KMS-11 (cell line): Measurements from ENCODE around the gene PTPN1.

Experiments
- H2AFZ ChIP-seq: fragments of 200-600 bp; sonication (generic); 2 replicates; pipeline ENCODE4 v1.6.1; 2016; ENCODE audit warnings: antibody characterized with exemption, mixed run types, low read depth
- H3K27ac ChIP-seq: fragments of 200-600 bp; sonication (generic); 2 replicates; pipeline ENCODE4 v1.6.1; 2016; ENCODE audit warnings: mild to moderate bottlenecking, mixed run types
- H3K27me3 ChIP-seq: fragments of 200-600 bp; sonication (generic); 2 replicates; pipeline ENCODE4 v1.6.1; 2017; ENCODE audit warnings: mild to moderate bottlenecking, low read depth, mixed run types, moderate library complexity; ENCODE audit not compliant: insufficient read depth
- H3K36me3 ChIP-seq: fragments of 200-600 bp; sonication (generic); 2 replicates; pipeline ENCODE4 v1.6.1; 2017; ENCODE audit warnings: mild to moderate bottlenecking, mixed run types; ENCODE audit not compliant: insufficient read depth
- H3K4me1 ChIP-seq: fragments of 200-600 bp; sonication (generic); 2 replicates; pipeline ENCODE4 v1.6.1; 2016; ENCODE audit warnings: mild to moderate bottlenecking, low read depth, mixed run types; ENCODE audit not compliant: poor library complexity, severe bottlenecking
- H3K4me2 ChIP-seq: fragments of 200-600 bp; sonication (generic); 2 replicates; pipeline ENCODE4 v1.7.0; 2016; ENCODE audit warnings: mild to moderate bottlenecking, mixed run types
- H3K4me3 ChIP-seq: fragments of 200-600 bp; sonication (generic); IDR thresholded peaks from 2 replicates; pipeline ENCODE4 v1.6.1; 2017; ENCODE audit warnings: low read depth, low read length, mixed read lengths; ENCODE audit not compliant: insufficient read depth
- H3K79me2 ChIP-seq: fragments of 200-600 bp; sonication (generic); 2 replicates; pipeline ENCODE4 v1.6.1; 2016; ENCODE audit warnings: low read depth, mixed run types; ENCODE audit not compliant: insufficient read depth
- H3K9ac ChIP-seq: fragments of 200-600 bp; sonication (generic); 2 replicates; pipeline ENCODE4 v1.6.1; 2016; ENCODE audit warnings: mild to moderate bottlenecking, mixed run types
- H4K20me1 ChIP-seq: fragments of 200-600 bp; sonication (generic); 2 replicates; pipeline ENCODE4 v1.6.1; 2016; ENCODE audit warnings: mild to moderate bottlenecking, mixed run types; ENCODE audit not compliant: insufficient read depth
- CTCF ChIP-seq: fragments of 200-600 bp; sonication (generic); conservative IDR thresholded peaks from 2 replicates; pipeline ENCODE4 v1.6.1; 2017; ENCODE audit warnings: low read depth, mild to moderate bottlenecking, antibody characterized with exemption, low read length, moderate library complexity, mixed read lengths

The PTPN1 gene

GRCh38 chr20:50590348-50590664 lies 80.1 kb downstream of the PTPN1 start:
- Histone ChIP-seq H3K36me3 (no peaks in the 10 kb centered on the region), H3K79me2 (no peaks in the 10 kb centered on the region), H4K20me1 (no peaks in the 10 kb centered on the region), H3K27ac (no peak overlapping the region), H2AFZ (no peak overlapping the region), H3K4me2 (no peak overlapping the region), H3K4me3 (no peak overlapping the region), H3K27me3 (peaks cover 4% of the 10 kb centered on the region; the same call in 1 of the 2 replicates), H3K4me1 (no peaks in the 10 kb centered on the region), H3K9ac (no peak overlapping the region)
- no peak for TF ChIP-seq CTCF

GRCh38 chr20:50591233-50591852 lies 81.2 kb downstream of the PTPN1 start:
- TF ChIP-seq CTCF: no peak
- Histone ChIP-seq H2AFZ (no peak overlapping the region), H3K9ac (no peak overlapping the region), H3K4me3 (no peak overlapping the region), H3K79me2 (no peaks in the 10 kb centered on the region), H3K27me3 (peaks cover 4% of the 10 kb centered on the region; the same call in 1 of the 2 replicates), H3K4me1 (no peaks in the 10 kb centered on the region), H3K36me3 (no peaks in the 10 kb centered on the region), H3K4me2 (no peak overlapping the region), H3K27ac (no peak overlapping the region), H4K20me1 (no peaks in the 10 kb centered on the region)

- no peak for TF ChIP-seq CTCF
- H3K27ac ChIP-seq: no peak overlapping the region
Measured at GRCh38 chr20:50592282-50593004, 82.3 kb downstream of the PTPN1 start.

GRCh38 chr20:50593005-50593335 lies 82.8 kb downstream of the PTPN1 start:
- Histone ChIP-seq H3K9ac (no peak overlapping the region), H3K36me3 (no peaks in the 10 kb centered on the region), H3K4me2 (no peak overlapping the region), H4K20me1 (no peaks in the 10 kb centered on the region), H3K27ac (no peak overlapping the region), H3K27me3 (peaks cover 4% of the 10 kb centered on the region; the same call in 1 of the 2 replicates), H3K79me2 (no peaks in the 10 kb centered on the region), H3K4me1 (no peaks in the 10 kb centered on the region), H3K4me3 (no peak overlapping the region), H2AFZ (no peak overlapping the region)
- no peak for TF ChIP-seq CTCF

More at GRCh38 chr20:50592282-50593004, 82.3 kb downstream of the PTPN1 start:
- no peak overlapping the region for H3K4me3 ChIP-seq
- H3K27me3 ChIP-seq: peaks cover 4% of the 10 kb centered on the region; the same call in 1 of the 2 replicates
- no peak overlapping the region for H3K9ac ChIP-seq
- H3K4me1 ChIP-seq: no peaks in the 10 kb centered on the region
- H4K20me1 ChIP-seq: no peaks in the 10 kb centered on the region
- no peaks in the 10 kb centered on the region for H3K36me3 ChIP-seq
- H3K79me2 ChIP-seq: no peaks in the 10 kb centered on the region
- H3K4me2 ChIP-seq: no peak overlapping the region
- no peak overlapping the region for H2AFZ ChIP-seq
